ENCODE data around the gene ZER1.
"Not testable (repeated sequence)": the region's sequence is repeated elsewhere in the genome, so short reads cannot be mapped to it uniquely, and the experiment has no call there.

Gene ZER1

GRCh38 chr9:128800061-128800460 is 28.3 kb upstream of the ZER1 start:
- no peaks in the 10 kb centered on the region for H3K27me3 ChIP-seq (ENCODE audit: insufficient read depth, insufficient read length)
- H3K4me1 ChIP-seq (ENCODE audit: insufficient read depth, insufficient read length) = no peaks in the 10 kb centered on the region
- peaks cover 67% of the 10 kb centered on the region for H3K36me3 ChIP-seq (ENCODE audit: insufficient read depth, insufficient read length, low read length)
- no peak overlapping the region for H3K4me3 ChIP-seq (ENCODE audit: insufficient read length, low read depth)
- no peak overlapping the region for H3K9ac ChIP-seq (ENCODE audit: insufficient read length, low read depth)
- no peaks in the 10 kb centered on the region for H3K9me3 ChIP-seq (ENCODE audit: insufficient read depth, low read length)
- DNase-seq (ENCODE audit: low read depth, low spot score) = no peak
- TF ChIP-seq ZNF274 (IDR thresholded peaks at IDR 0.05; ENCODE audit: low read depth, low read length) (no peak), SUZ12 (IDR thresholded peaks at IDR 0.05; ENCODE audit: extremely low read depth, insufficient read depth, insufficient read length) (no peak), YY1 (IDR thresholded peaks at IDR 0.05; ENCODE audit: insufficient read depth, insufficient read length) (no peak)

GRCh38 chr9:128798896-128799295 is 27.2 kb upstream of the ZER1 start:
- no peaks in the 10 kb centered on the region for H3K27me3 ChIP-seq (ENCODE audit: insufficient read depth, insufficient read length)
- no peaks in the 10 kb centered on the region for H3K4me1 ChIP-seq (ENCODE audit: insufficient read depth, insufficient read length)
- no peak overlapping the region for H3K4me3 ChIP-seq (ENCODE audit: insufficient read length, low read depth)
- peaks cover 73% of the 10 kb centered on the region for H3K36me3 ChIP-seq (ENCODE audit: insufficient read depth, insufficient read length, low read length)
- TF ChIP-seq ZNF274 (IDR thresholded peaks at IDR 0.05; ENCODE audit: low read depth, low read length) (no peak), SUZ12 (IDR thresholded peaks at IDR 0.05; ENCODE audit: extremely low read depth, insufficient read depth, insufficient read length) (no peak), YY1 (IDR thresholded peaks at IDR 0.05; ENCODE audit: insufficient read depth, insufficient read length) (no peak)
- no peaks in the 10 kb centered on the region for H3K9me3 ChIP-seq (ENCODE audit: insufficient read depth, low read length)
- no peak for DNase-seq (ENCODE audit: low read depth, low spot score)
- no peak overlapping the region for H3K9ac ChIP-seq (ENCODE audit: insufficient read length, low read depth)

GRCh38 chr9:128794961-128795360 is 23.2 kb upstream of the ZER1 start:
- peaks cover 77% of the 10 kb centered on the region for H3K36me3 ChIP-seq (ENCODE audit: insufficient read depth, insufficient read length, low read length)
- not testable (repeated sequence) for H3K9me3 ChIP-seq (ENCODE audit: insufficient read depth, low read length); DNase-seq (ENCODE audit: low read depth, low spot score); H3K4me1 ChIP-seq (ENCODE audit: insufficient read depth, insufficient read length); H3K27me3 ChIP-seq (ENCODE audit: insufficient read depth, insufficient read length); H3K4me3 ChIP-seq (ENCODE audit: insufficient read length, low read depth); H3K9ac ChIP-seq (ENCODE audit: insufficient read length, low read depth)

GRCh38 chr9:128792978-128793686 is 21.4 kb upstream of the ZER1 start:
- no peaks in the 10 kb centered on the region for H3K9me3 ChIP-seq (ENCODE audit: insufficient read depth, low read length)
- no peak for DNase-seq (ENCODE audit: low read depth, low spot score)
- no peak for TF ChIP-seq ZNF274 (IDR thresholded peaks at IDR 0.05; ENCODE audit: low read depth, low read length)
- no peak for TF ChIP-seq YY1 (IDR thresholded peaks at IDR 0.05; ENCODE audit: insufficient read depth, insufficient read length)
- TF ChIP-seq SUZ12 (IDR thresholded peaks at IDR 0.05; ENCODE audit: extremely low read depth, insufficient read depth, insufficient read length) = no peak
- H3K9ac ChIP-seq (ENCODE audit: insufficient read length, low read depth) = no peak overlapping the region
- peaks cover 72% of the 10 kb centered on the region for H3K36me3 ChIP-seq (ENCODE audit: insufficient read depth, insufficient read length, low read length)
- H3K4me3 ChIP-seq (ENCODE audit: insufficient read length, low read depth) = no peak overlapping the region
- no peaks in the 10 kb centered on the region for H3K4me1 ChIP-seq (ENCODE audit: insufficient read depth, insufficient read length)
- H3K27me3 ChIP-seq (ENCODE audit: insufficient read depth, insufficient read length) = no peaks in the 10 kb centered on the region

GRCh38 chr9:128792134-128792533 is 20.4 kb upstream of the ZER1 start:
- Histone ChIP-seq H3K9me3 (ENCODE audit: insufficient read depth, low read length) (no peaks in the 10 kb centered on the region), H3K9ac (ENCODE audit: insufficient read length, low read depth) (no peak overlapping the region), H3K36me3 (ENCODE audit: insufficient read depth, insufficient read length, low read length) (peaks cover 64% of the 10 kb centered on the region), H3K27me3 (ENCODE audit: insufficient read depth, insufficient read length) (no peaks in the 10 kb centered on the region), H3K4me1 (ENCODE audit: insufficient read depth, insufficient read length) (no peaks in the 10 kb centered on the region), H3K4me3 (ENCODE audit: insufficient read length, low read depth) (no peak overlapping the region)
- DNase-seq (ENCODE audit: low read depth, low spot score) = no peak
- TF ChIP-seq ZNF274 (IDR thresholded peaks at IDR 0.05; ENCODE audit: low read depth, low read length) (no peak), YY1 (IDR thresholded peaks at IDR 0.05; ENCODE audit: insufficient read depth, insufficient read length) (no peak), SUZ12 (IDR thresholded peaks at IDR 0.05; ENCODE audit: extremely low read depth, insufficient read depth, insufficient read length) (no peak)

- no peak overlapping the region for H3K9ac ChIP-seq (ENCODE audit: insufficient read length, low read depth)
- no peaks in the 10 kb centered on the region for H3K9me3 ChIP-seq (ENCODE audit: insufficient read depth, low read length)
- TF ChIP-seq YY1 (IDR thresholded peaks at IDR 0.05; ENCODE audit: insufficient read depth, insufficient read length) (no peak), ZNF274 (IDR thresholded peaks at IDR 0.05; ENCODE audit: low read depth, low read length) (no peak), SUZ12 (IDR thresholded peaks at IDR 0.05; ENCODE audit: extremely low read depth, insufficient read depth, insufficient read length) (no peak)
- no peak overlapping the region for H3K4me3 ChIP-seq (ENCODE audit: insufficient read length, low read depth)
- peaks cover 59% of the 10 kb centered on the region for H3K36me3 ChIP-seq (ENCODE audit: insufficient read depth, insufficient read length, low read length)
- no peaks in the 10 kb centered on the region for H3K4me1 ChIP-seq (ENCODE audit: insufficient read depth, insufficient read length)
- no peaks in the 10 kb centered on the region for H3K27me3 ChIP-seq (ENCODE audit: insufficient read depth, insufficient read length)
- DNase-seq (ENCODE audit: low read depth, low spot score) = no peak
Measured at GRCh38 chr9:128790536-128790935, 18.8 kb upstream of the ZER1 start.

GRCh38 chr9:128788445-128788844 is 16.7 kb upstream of the ZER1 start:
- peak overlapping the region; percentile 96 for H3K9ac ChIP-seq (ENCODE audit: insufficient read length, low read depth)

More at GRCh38 chr9:128788445-128788844, 16.7 kb upstream of the ZER1 start:
- no peak for DNase-seq (ENCODE audit: low read depth, low spot score)
- H3K4me3 ChIP-seq (ENCODE audit: insufficient read length, low read depth) = no peak overlapping the region
- H3K27me3 ChIP-seq (ENCODE audit: insufficient read depth, insufficient read length) = no peaks in the 10 kb centered on the region
- no peaks in the 10 kb centered on the region for H3K4me1 ChIP-seq (ENCODE audit: insufficient read depth, insufficient read length)
- no peaks in the 10 kb centered on the region for H3K9me3 ChIP-seq (ENCODE audit: insufficient read depth, low read length)
- peaks cover 43% of the 10 kb centered on the region for H3K36me3 ChIP-seq (ENCODE audit: insufficient read depth, insufficient read length, low read length)
- TF ChIP-seq YY1 (IDR thresholded peaks at IDR 0.05; ENCODE audit: insufficient read depth, insufficient read length) (no peak), SUZ12 (IDR thresholded peaks at IDR 0.05; ENCODE audit: extremely low read depth, insufficient read depth, insufficient read length) (no peak), ZNF274 (IDR thresholded peaks at IDR 0.05; ENCODE audit: low read depth, low read length) (no peak)

Data from NT2/D1 (cell line).